ENCODE measurements around the gene SEMA5A. TPM values are rescaled to one million over a fixed set of nuclear protein-coding genes. Genes with fewer than 3 reads are reported as not detected.
A peak's percentile ranks its signal among the peaks of the same experiment; 100 is the strongest.

Gene SEMA5A
- total RNA-seq, 4 donors from 2014 or later, result 15.0 to 81.0 (median 52.9) TPM

GRCh38 chr5:9209846-9210492, 335.9 kb downstream of the SEMA5A start:
- no peak overlapping the region for H3K4me3 ChIP-seq
- WGBS, 2 donors (ENCODE audit: low coverage in 1 of 2), result 70 to 76% methylated on average over 3 of the region's 3 CpGs
- H3K9me3 ChIP-seq, result no peaks in the 10 kb centered on the region
- no peak overlapping the region for H3K27ac ChIP-seq
- DNase-seq, result no peak
- intact Hi-C loops (cut with DNase I; ENCODE audit: low total_unique reads) (no loop called here), in situ Hi-C loops (cut with MboI; ENCODE audit: low pct_ligation_motif_present in 1 of 4, low pct_unique_long_range_greater_than_20kb in 1 of 4, low sequenced_read_pairs in 3 of 4) (loop anchor here in 3 of 4 donors (25.0 kb wide), 3 partner anchors 448 to 1298 kb away; no protein-coding TSS in a partner anchor)
- TF ChIP-seq EP300 (IDR thresholded peaks at IDR 0.05; ENCODE audit: low read depth), result no peak
- no peak for TF ChIP-seq CTCF (IDR thresholded peaks at IDR 0.05)
- no peak for TF ChIP-seq POLR2AphosphoS5 (IDR thresholded peaks at IDR 0.05)
- TF ChIP-seq POLR2A (IDR thresholded peaks at IDR 0.05), result no peak
- H3K36me3 ChIP-seq, result no peaks in the 10 kb centered on the region
- H3K27me3 ChIP-seq, result no peaks in the 10 kb centered on the region
- H3K4me1 ChIP-seq, result no peaks in the 10 kb centered on the region

GRCh38 chr5:9207817-9208418, 338.0 kb downstream of the SEMA5A start:
- Histone ChIP-seq H3K4me3 (no peak overlapping the region), H3K27ac (no peak overlapping the region), H3K27me3 (no peaks in the 10 kb centered on the region), H3K4me1 (no peaks in the 10 kb centered on the region), H3K36me3 (no peaks in the 10 kb centered on the region), H3K9me3 (no peaks in the 10 kb centered on the region)
- 56 to 67% methylated on average over 5 of the region's 5 CpGs for WGBS, 2 donors (ENCODE audit: low coverage in 1 of 2)
- in situ Hi-C loops (cut with MboI; ENCODE audit: low pct_ligation_motif_present in 1 of 4, low pct_unique_long_range_greater_than_20kb in 1 of 4, low sequenced_read_pairs in 3 of 4), result loop anchor here in 3 of 4 donors (25.0 kb wide), 3 partner anchors 446 to 1296 kb away; no protein-coding TSS in a partner anchor
- intact Hi-C loops (cut with DNase I; ENCODE audit: low total_unique reads), result no loop called here
- TF ChIP-seq POLR2AphosphoS5 (IDR thresholded peaks at IDR 0.05) (no peak), CTCF (IDR thresholded peaks at IDR 0.05) (peak; percentile 32 to 56 (median 47)), POLR2A (IDR thresholded peaks at IDR 0.05) (no peak)
- DNase-seq, result no peak

- no peaks in the 10 kb centered on the region for H3K4me1 ChIP-seq
- H3K27ac ChIP-seq, result no peak overlapping the region
- H3K4me3 ChIP-seq, result no peak overlapping the region
- 83 to 100% methylated on average over 2 of the region's 2 CpGs for WGBS, 2 donors (ENCODE audit: low coverage in 1 of 2)
- in situ Hi-C loops (cut with MboI; ENCODE audit: low pct_ligation_motif_present in 1 of 4, low pct_unique_long_range_greater_than_20kb in 1 of 4, low sequenced_read_pairs in 3 of 4), result loop anchor here in 3 of 4 donors (25.0 kb wide), 3 partner anchors 440 to 1290 kb away; no protein-coding TSS in a partner anchor
- H3K36me3 ChIP-seq, result no peaks in the 10 kb centered on the region
- no peak for DNase-seq
- H3K27me3 ChIP-seq, result no peaks in the 10 kb centered on the region
- H3K9me3 ChIP-seq, result no peaks in the 10 kb centered on the region
- intact Hi-C loops (cut with DNase I; ENCODE audit: low total_unique reads), result no loop called here
- TF ChIP-seq CTCF (IDR thresholded peaks at IDR 0.05) (no peak), EP300 (IDR thresholded peaks at IDR 0.05; ENCODE audit: low read depth) (no peak), POLR2A (IDR thresholded peaks at IDR 0.05) (no peak)
Observed at GRCh38 chr5:9202636-9203035, 343.2 kb downstream of the SEMA5A start.

GRCh38 chr5:9201761-9202160, 344.1 kb downstream of the SEMA5A start:
- H3K4me1 ChIP-seq, result no peaks in the 10 kb centered on the region
- H3K36me3 ChIP-seq, result no peaks in the 10 kb centered on the region
- in situ Hi-C loops (cut with MboI; ENCODE audit: low pct_ligation_motif_present in 1 of 4, low pct_unique_long_range_greater_than_20kb in 1 of 4, low sequenced_read_pairs in 3 of 4) (loop anchor here in 3 of 4 donors (25.0 kb wide), 3 partner anchors 439 to 1289 kb away; no protein-coding TSS in a partner anchor), intact Hi-C loops (cut with DNase I; ENCODE audit: low total_unique reads) (no loop called here)
- 47 to 68% methylated on average over 4 to 6 of the region's 6 CpGs for WGBS, 2 donors (ENCODE audit: low coverage in 1 of 2)
- no peak for TF ChIP-seq CTCF (IDR thresholded peaks at IDR 0.05)
- no peak for TF ChIP-seq POLR2A (IDR thresholded peaks at IDR 0.05)
- TF ChIP-seq POLR2AphosphoS5 (IDR thresholded peaks at IDR 0.05), result no peak
- TF ChIP-seq EP300 (IDR thresholded peaks at IDR 0.05; ENCODE audit: low read depth), result no peak
- no peak overlapping the region for H3K27ac ChIP-seq
- H3K4me3 ChIP-seq, result no peak overlapping the region
- no peaks in the 10 kb centered on the region for H3K27me3 ChIP-seq
- no peaks in the 10 kb centered on the region for H3K9me3 ChIP-seq
- no peak for DNase-seq
